ENCODE data around the gene PMIS2. TPM values are rescaled to one million over a fixed set of nuclear protein-coding genes. Genes with fewer than 3 reads are reported as not detected.

The PMIS2 gene
- total and polyA plus RNA-seq, 2 of the 8 experiments (the other 6 are each of a cell fraction or from before 2014, with no cell fraction given) = not detected

DNA sequence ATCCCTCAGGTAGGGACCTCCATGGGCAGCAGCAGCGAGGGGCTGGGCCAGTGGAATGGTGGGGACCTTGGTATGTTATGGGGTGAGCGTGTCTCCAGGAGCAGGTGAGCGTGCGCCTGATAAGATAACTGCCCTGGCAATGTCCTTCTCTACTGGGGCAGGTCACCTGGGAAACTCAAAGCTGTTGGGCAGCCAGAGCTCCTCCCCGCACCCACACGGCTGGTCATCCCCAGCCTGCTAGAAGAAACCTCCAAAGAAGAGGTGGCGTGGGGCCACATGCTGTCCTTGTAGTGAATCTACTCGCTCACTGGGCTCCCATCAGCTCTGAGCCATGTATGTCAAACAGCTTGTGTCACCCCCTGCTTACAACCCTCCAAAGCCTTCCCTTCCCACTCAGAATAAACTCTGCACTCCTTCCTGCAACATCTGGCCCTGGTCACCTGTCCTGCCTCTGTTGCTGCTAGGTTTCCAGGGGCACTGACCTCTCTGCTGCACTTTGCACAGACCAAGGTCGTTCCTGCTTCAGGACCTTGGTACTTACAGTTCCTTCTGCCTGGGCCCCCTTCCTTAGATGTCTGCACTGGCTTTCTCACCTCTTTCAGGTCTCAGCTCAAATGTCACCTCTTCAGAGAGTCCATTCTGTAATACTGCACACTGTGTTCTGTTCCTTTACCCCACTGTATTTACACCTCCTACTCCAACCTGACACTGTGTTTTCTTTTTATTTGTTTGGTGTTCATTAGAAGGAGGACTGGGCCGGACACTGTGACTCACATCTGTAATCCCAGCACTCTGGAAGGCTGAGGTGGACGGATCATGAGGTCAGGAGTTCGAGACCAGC, 20.7 kb upstream of the PMIS2 start (continued):
- TF ChIP-seq TCF12 (IDR thresholded peaks at IDR 0.05; ENCODE audit: low read depth, low read length) (no peak), TAF7 (optimal IDR thresholded peaks at IDR 0.05; ENCODE audit: borderline replicate concordance, low read depth, low read length) (no peak), SP2 (IDR thresholded peaks at IDR 0.05; ENCODE audit: low read length) (no peak), PHF8 (conservative IDR thresholded peaks at IDR 0.05; ENCODE audit: low read depth, low read length) (no peak), POU5F1 (IDR thresholded peaks at IDR 0.05; ENCODE audit: low read depth, low read length) (no peak), KDM5A (IDR thresholded peaks at IDR 0.05; ENCODE audit: low read length) (no peak), EP300 (IDR thresholded peaks at IDR 0.05; ENCODE audit: borderline replicate concordance in 1 of 2, low read depth in 2 of 2, low read length in 2 of 2) (no peak)
